H1 (cell line): ENCODE results near the gene METRN. TPM values are rescaled to one million over a fixed set of nuclear protein-coding genes. Genes with fewer than 3 reads are reported as not detected.
A peak's percentile ranks its signal among the peaks of the same experiment; 100 is the strongest.

Experiments used
- CTCF ChIA-PET: fragments of 300-600 bp; sonication (Branson Sonifier 250); formaldehyde crosslinking; loops from one replicate; lab custom pipeline; 2021; ENCODE audit not compliant: partially characterized antibody; lab: Charles Lee
- POLR2A ChIA-PET: fragments of 300-600 bp; sonication (Branson Sonifier 250); formaldehyde crosslinking; loops from one replicate; lab custom pipeline; 2021; ENCODE audit warnings: inconsistent platforms; ENCODE audit not compliant: partially characterized antibody; lab: Charles Lee
- DNase-seq, 2 experiments: peaks; one replicate each; pipeline versions ENCODE4 v3.0.0 to v3.0.0-alpha.2; 2010 to 2022; ENCODE audit warnings: low spot score in 2 of 2, low read depth in 1 of 2, mixed read lengths in 1 of 2
- FAIRE-seq: peaks from 2 replicates; lab custom pipeline; 2011; peaks lifted over from hg19 to GRCh38; lab: Jason Lieb, UNC
- H2AFZ ChIP-seq: 2 replicates; pipeline ENCODE4 v1.8.1; 2012; ENCODE audit warnings: low read length, inconsistent platforms
- H2AK5ac ChIP-seq: 2 replicates; pipeline ENCODE4 v1.6.1; 2013; ENCODE audit warnings: low read depth, low read length
- H2BK120ac ChIP-seq: replicated peaks from 2 replicates; pipeline ENCODE3; 2013; ENCODE audit warnings: low read depth, low read length, inconsistent platforms
- H2BK12ac ChIP-seq: 2 replicates; pipeline ENCODE4 v1.6.1; 2013; ENCODE audit warnings: low read depth, low read length
- H2BK15ac ChIP-seq: 2 replicates; pipeline ENCODE4 v1.6.1; 2013; ENCODE audit warnings: low read length
- H2BK20ac ChIP-seq: 2 replicates; pipeline ENCODE4 v1.6.1; 2013; ENCODE audit warnings: low read length
- H2BK5ac ChIP-seq: 2 replicates; pipeline ENCODE4 v1.6.1; 2013; ENCODE audit warnings: low read depth, low read length
- H3K14ac ChIP-seq: 2 replicates; pipeline ENCODE4 v1.6.1; 2013; ENCODE audit warnings: inconsistent platforms; ENCODE audit not compliant: insufficient read length
- H3K18ac ChIP-seq: 2 replicates; pipeline ENCODE4 v1.6.1; 2013; ENCODE audit warnings: low read length; ENCODE audit errors: extremely low read depth
- H3K23ac ChIP-seq: 2 replicates; pipeline ENCODE4 v1.6.1; 2013; ENCODE audit warnings: inconsistent platforms; ENCODE audit not compliant: insufficient read length
- H3K23me2 ChIP-seq: 2 replicates; pipeline ENCODE4 v1.6.1; 2013; ENCODE audit warnings: low read depth, low read length
- H3K27ac ChIP-seq: 2 replicates; pipeline ENCODE4 v1.6.1; 2011; ENCODE audit warnings: low read depth, low read length, inconsistent platforms
- H3K27me3 ChIP-seq, 4 experiments: replicated peaks in 1 of 4; 1 replicate in 1 of 4; 2 replicates in 3 of 4; pipeline versions ENCODE4 v1.6.1 to v1.8.1; 2011 to 2013; ENCODE audit warnings: low read length in 3 of 4, mild to moderate bottlenecking in 3 of 4, inconsistent platforms in 2 of 4, mixed read lengths in 2 of 4, moderate library complexity in 1 of 4; ENCODE audit not compliant: control insufficient read depth in 3 of 4, insufficient read depth in 3 of 4; ENCODE audit errors: extremely low read depth in 1 of 4
- H3K36me3 ChIP-seq, 4 experiments: 2 replicates each; pipeline versions ENCODE4 v1.6.1 to v1.8.1; 2011 to 2013; ENCODE audit warnings: mild to moderate bottlenecking in 4 of 4, low read length in 3 of 4, moderate library complexity in 2 of 4, control low read depth in 1 of 4, inconsistent platforms in 1 of 4; ENCODE audit not compliant: insufficient read depth in 4 of 4, control insufficient read depth in 2 of 4
- H3K4ac ChIP-seq: replicated peaks from 2 replicates; pipeline ENCODE3; 2013; ENCODE audit warnings: low read length, low read depth, mixed read lengths, inconsistent platforms; ENCODE audit not compliant: insufficient read length
- H3K4me1 ChIP-seq, 4 experiments: replicated peaks in 1 of 4; 1 replicate in 1 of 4; 2 replicates in 3 of 4; pipeline versions ENCODE4 v1.6.1 to v1.8.1; 2011 to 2013; ENCODE audit warnings: low read length in 3 of 4, inconsistent platforms in 2 of 4, mixed read lengths in 1 of 4; ENCODE audit not compliant: insufficient read depth in 4 of 4, control insufficient read depth in 3 of 4
- H3K4me2 ChIP-seq, 2 experiments: 2 replicates each; pipeline versions ENCODE4 v1.6.1 to v1.8.1; 2011 to 2013; ENCODE audit warnings: low read depth in 2 of 2, low read length in 2 of 2, control low read depth in 1 of 2, inconsistent platforms in 1 of 2, mild to moderate bottlenecking in 1 of 2; ENCODE audit not compliant: insufficient read depth in 1 of 2
- H3K4me3 ChIP-seq, 4 experiments: fragments of 200-600, 300-600 bp in 1 of 4; sonication (generic), shearing (Covaris generic), sonication (Bioruptor Twin) in 1 of 4; 2 replicates each; pipeline versions ENCODE4 v1.5.1 to v1.8.1; 2011 to 2016; ENCODE audit warnings: low read length in 4 of 4, low read depth in 3 of 4, control low read depth in 2 of 4, inconsistent platforms in 2 of 4, mild to moderate bottlenecking in 2 of 4, mixed read lengths in 1 of 4, moderate library complexity in 1 of 4; ENCODE audit not compliant: insufficient read depth in 2 of 4; ENCODE audit errors: extremely low read depth in 1 of 4
- H3K56ac ChIP-seq: replicated peaks from 2 replicates; pipeline ENCODE3; 2013; ENCODE audit warnings: low read depth, mild to moderate bottlenecking, mixed read lengths, low read length, inconsistent platforms; ENCODE audit not compliant: insufficient read length
- H3K79me1 ChIP-seq: 2 replicates; pipeline ENCODE4 v1.6.1; 2013; ENCODE audit warnings: low read depth, low read length, control low read depth
- H3K79me2 ChIP-seq, 2 experiments: 2 replicates each; pipeline versions ENCODE4 v1.6.1 to v1.8.1; 2012 to 2013; ENCODE audit warnings: low read length in 2 of 2, mild to moderate bottlenecking in 2 of 2, inconsistent platforms in 1 of 2; ENCODE audit not compliant: insufficient read depth in 2 of 2, control insufficient read depth in 1 of 2
- H3K9ac ChIP-seq, 4 experiments: replicated peaks in 1 of 4; 1 replicate in 1 of 4; 2 replicates in 3 of 4; pipeline versions ENCODE4 v1.6.1 to v1.8.1; 2011 to 2013; ENCODE audit warnings: low read depth in 3 of 4, low read length in 3 of 4, control low read depth in 2 of 4, mild to moderate bottlenecking in 2 of 4, moderate library complexity in 2 of 4, inconsistent platforms in 1 of 4; ENCODE audit errors: extremely low read depth in 1 of 4
- H3K9me3 ChIP-seq, 2 experiments: 2 replicates each; pipeline versions ENCODE4 v1.6.1 to v1.8.1; 2012 to 2013; ENCODE audit warnings: mild to moderate bottlenecking in 2 of 2, moderate library complexity in 2 of 2, control low read depth in 1 of 2, inconsistent platforms in 1 of 2, low read depth in 1 of 2, low read length in 1 of 2, mixed read lengths in 1 of 2; ENCODE audit not compliant: insufficient read depth in 2 of 2
- H4K20me1 ChIP-seq, 2 experiments: replicated peaks in 1 of 2; 2 replicates each; pipeline versions ENCODE3 to v1.8.1; 2011 to 2013; ENCODE audit warnings: inconsistent platforms in 2 of 2, low read length in 2 of 2, mild to moderate bottlenecking in 1 of 2; ENCODE audit not compliant: insufficient read depth in 2 of 2, control insufficient read depth in 1 of 2
- H4K5ac ChIP-seq: 2 replicates; pipeline ENCODE4 v1.6.1; 2013; ENCODE audit warnings: low read length, low read depth, mixed read lengths, inconsistent platforms; ENCODE audit not compliant: insufficient read length
- H4K8ac ChIP-seq: 2 replicates; pipeline ENCODE4 v1.8.0; 2013; ENCODE audit warnings: mild to moderate bottlenecking, moderate library complexity, low read length, inconsistent platforms; ENCODE audit not compliant: insufficient read depth; ENCODE audit errors: extremely low read depth
- H4K91ac ChIP-seq: replicated peaks from 2 replicates; pipeline ENCODE3; 2013; ENCODE audit warnings: low read length, mixed read lengths, inconsistent platforms; ENCODE audit not compliant: insufficient read length
- ASH2L ChIP-seq: fragments of 200-600, 300-600 bp; sonication (generic); IDR thresholded peaks from one replicate; pipeline ENCODE4 v1.7.1; 2017; ENCODE audit warnings: low read length
- CTBP2 ChIP-seq: IDR thresholded peaks from 2 replicates; pipeline ENCODE4 v1.7.0; 2011; ENCODE audit warnings: borderline replicate concordance, mild to moderate bottlenecking, moderate library complexity, mixed read lengths, low read length; ENCODE audit not compliant: insufficient read depth, insufficient read length
- CTCF ChIP-seq, 3 experiments: IDR thresholded peaks; 1 replicate in 2 of 3; 2 replicates in 1 of 3; pipeline versions ENCODE4 v1.5.1 to v1.6.1; 2011; ENCODE audit warnings: low read length in 3 of 3, mild to moderate bottlenecking in 3 of 3, inconsistent platforms in 2 of 3, low read depth in 1 of 3, moderate library complexity in 1 of 3; ENCODE audit not compliant: insufficient read depth in 1 of 3; ENCODE audit errors: control extremely low read depth in 1 of 3
- EP300 ChIP-seq, 2 experiments: IDR thresholded peaks; 1 replicate in 1 of 2; 2 replicates in 1 of 2; pipeline ENCODE4 v1.6.1; 2011 to 2012; ENCODE audit warnings: low read depth in 2 of 2, low read length in 2 of 2, mild to moderate bottlenecking in 2 of 2, borderline replicate concordance in 1 of 2, inconsistent platforms in 1 of 2, moderate library complexity in 1 of 2
- MAFK ChIP-seq: IDR thresholded peaks from 2 replicates; pipeline ENCODE4 v1.6.1; 2012; ENCODE audit warnings: low read depth, mild to moderate bottlenecking, improper control_type of control experiment, low read length
- WGBS, 2 experiments: shearing (Covaris generic) in 1 of 2; methylation state at CpG; one replicate each; pipeline versions ENCODE4 v1.1.6 to v1.1.7; 2013 to 2015; ENCODE audit warnings: low lambda C conversion rate in 2 of 2, mixed read lengths in 2 of 2, inconsistent platforms in 1 of 2, low coverage in 1 of 2, missing lambda C conversion rate in 1 of 2; ENCODE audit not compliant: insufficient replicate concordance in 2 of 2, insufficient coverage in 1 of 2, insufficient read length in 1 of 2; ENCODE audit errors: extremely low coverage in 1 of 2, missing lambda C conversion rate in 1 of 2; 5-methylcytosine and 5-hydroxymethylcytosine counted together
- polyA plus RNA-seq, 7 experiments: library from polyadenylated mRNA; depleted of rRNA in 3 of 7; stranded (reverse) in 5 of 7; unstranded in 2 of 7; fragments of >200 nt in 5 of 7; fragments of 200-250 nt in 2 of 7; gene quantifications; 1 replicate in 5 of 7; 2 replicates in 1 of 7; 4 replicates in 1 of 7; pipeline versions ENCODE4 v1.2.1 to v1.2.3, GENCODE V29; 2011 to 2013; ENCODE audit warnings: missing spikeins in 2 of 7, mixed read lengths in 2 of 7
- total RNA-seq: library from RNA; stranded (reverse); fragmentation: NEBNext Ultra II Directional; extraction: Animal tissue kit (Norgen Biotek cat#: 25700); gene quantifications from 2 replicates; pipeline ENCODE4 v1.2.1, GENCODE V29; 2021

The METRN gene
- total and polyA plus RNA-seq, 2 of the 8 experiments (the other 6 are each of a cell fraction or from before 2014, with no cell fraction given) = 18.7 to 25.8 TPM

DNA sequence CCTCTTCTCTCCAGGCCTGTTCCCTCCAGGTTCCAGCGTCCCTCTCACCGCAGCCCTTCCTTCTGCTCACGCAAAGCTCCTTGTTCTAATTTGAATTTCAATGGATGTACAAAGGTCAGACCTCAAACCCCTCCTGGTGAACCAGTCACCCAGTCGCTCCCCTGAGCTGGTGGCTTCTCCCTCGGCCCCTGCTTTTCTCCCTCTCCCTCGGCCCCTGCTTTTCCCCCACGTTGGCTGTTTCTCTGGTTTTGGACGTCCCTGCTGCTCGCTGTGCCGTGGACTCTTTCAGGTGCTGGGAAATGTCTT is 37.0 kb downstream of the METRN start:
- Histone ChIP-seq H3K18ac (no peak overlapping the region; the same call in 1 of the 2 replicates), H2AK5ac (no peak overlapping the region), H3K79me2 (no peaks in the 10 kb centered on the region), H4K8ac (no peak overlapping the region), H2BK5ac (0 out of 2 replicates have a peak overlapping the region, but pooled peaks have one; percentile 35), H3K14ac (no peak overlapping the region), H4K5ac (no peak overlapping the region), H4K20me1 (no peaks in the 10 kb centered on the region), H2BK120ac (no peak overlapping the region), H3K27me3 (no peaks in the 10 kb centered on the region), H2BK15ac (0 out of 2 replicates have a peak overlapping the region, but pooled peaks have one; percentile 72), H3K9ac (peak overlapping the region in 1 of 4 experiments; percentile 6; a peak in 1 of 7 replicates), H4K91ac (no peak overlapping the region), H3K4me3 (no peak overlapping the region), H2BK12ac (0 out of 2 replicates have a peak overlapping the region, but pooled peaks have one; percentile 60), H2AFZ (no peak overlapping the region), H3K36me3 (no peaks in the 10 kb centered on the region), H3K4ac (no peak overlapping the region), H3K79me1 (no peaks in the 10 kb centered on the region), H3K4me2 (peak overlapping the region; percentile 14 to 40; a peak in 3 of 4 replicates), H2BK20ac (no peak overlapping the region), H3K56ac (no peak overlapping the region), H3K23me2 (no peaks in the 10 kb centered on the region), H3K27ac (no peak overlapping the region), H3K4me1 (peaks cover 3 to 12% (median 5%) of the 10 kb centered on the region in 4 experiments; a peak in 5 of 7 replicates), H3K23ac (no peak overlapping the region), H3K9me3 (0 out of 4 replicates have a peak, but pooled peaks cover 0 to 3% of the 10 kb centered on the region in 2 experiments)
- FAIRE-seq (no peak), DNase-seq (no peak)
- ChIA-PET POLR2A (interaction anchor here (0.8 to 2.2 kb wide), 5 partner anchors 10 to 44 kb away, joined by 3 to 8 read pairs (median 4); partner anchors contain the start of genes CIAO3 and MSLN), CTCF (interaction anchor here (0.6 to 35.8 kb wide), 7 partner anchors 9 to 36 kb away, joined by 3 to 977 read pairs (median 4); partner anchors contain the start of genes ANTKMT, CCDC78, CHTF18 and CIAO3)
- WGBS, 2 experiments = 35% methylated on average over 10 of the region's 10 CpGs; no CpG with 5 or more reads in 1 of the 2 experiments
- TF ChIP-seq CTCF (IDR thresholded peaks at IDR 0.05; ENCODE audit: control extremely low read depth in 1 of 3, insufficient read depth in 1 of 3, low read depth in 1 of 3, low read length in 3 of 3) (no peak), EP300 (IDR thresholded peaks at IDR 0.05; ENCODE audit: borderline replicate concordance in 1 of 2, low read depth in 2 of 2, low read length in 2 of 2) (no peak), MAFK (no peak), CTBP2 (no peak), ASH2L (no peak)
